Smooth muscle cell (in vitro differentiated cells): ENCODE data around the gene FOXO6. TPM values are rescaled to one million over a fixed set of nuclear protein-coding genes. Genes with fewer than 3 reads are reported as not detected.

Experiments used
- DNase-seq: peaks from one replicate; lab custom pipeline; 2025; ENCODE audit not compliant: unreplicated experiment; lab: John Stamatoyannopoulos, UW
- H2AFZ ChIP-seq: fragments of 200-600 bp; sonication (generic); 2 replicates; pipeline ENCODE4 v1.6.0; 2016; ENCODE audit warnings: antibody characterized with exemption, low read depth, mild to moderate bottlenecking
- H3F3A ChIP-seq: fragments of 200-600 bp; sonication (generic); 2 replicates; pipeline ENCODE4 v1.6.0; 2017; ENCODE audit warnings: antibody characterized with exemption, low read depth
- H3K27ac ChIP-seq: fragments of 200-600 bp; sonication (generic); 2 replicates; pipeline ENCODE4 v1.5.1; 2016; ENCODE audit warnings: low read depth, mild to moderate bottlenecking
- H3K27me3 ChIP-seq: fragments of 200-600 bp; sonication (generic); 2 replicates; pipeline ENCODE4 v1.6.1; 2016; ENCODE audit warnings: low read depth, mild to moderate bottlenecking
- H3K36me3 ChIP-seq: fragments of 200-600 bp; sonication (generic); 2 replicates; pipeline ENCODE4 v1.5.1; 2016; ENCODE audit warnings: low read depth
- H3K4me1 ChIP-seq: fragments of 200-600 bp; sonication (generic); 2 replicates; pipeline ENCODE4 v1.5.1; 2016; ENCODE audit warnings: low read depth
- H3K4me2 ChIP-seq: fragments of 200-600 bp; sonication (generic); 2 replicates; pipeline ENCODE4 v1.6.0; 2016; ENCODE audit warnings: mild to moderate bottlenecking
- H3K4me3 ChIP-seq: fragments of 200-600 bp; sonication (generic); 2 replicates; pipeline ENCODE4 v1.5.1; 2016; ENCODE audit warnings: mild to moderate bottlenecking
- H3K79me2 ChIP-seq: fragments of 200-600 bp; sonication (generic); 2 replicates; pipeline ENCODE4 v1.6.0; 2016; ENCODE audit warnings: low read depth, mild to moderate bottlenecking
- H3K9ac ChIP-seq: fragments of 200-600 bp; sonication (generic); 2 replicates; pipeline ENCODE4 v1.6.0; 2016; ENCODE audit warnings: low read depth
- H3K9me3 ChIP-seq: fragments of 200-600 bp; sonication (generic); replicated peaks from 2 replicates; pipeline ENCODE4 v1.5.1; 2016; ENCODE audit warnings: low read depth
- H4K20me1 ChIP-seq: fragments of 200-600 bp; sonication (generic); 2 replicates; pipeline ENCODE4 v1.6.0; 2016; ENCODE audit warnings: low read depth
- CTCF ChIP-seq: fragments of 200-600 bp; sonication (generic); IDR thresholded peaks from 2 replicates; pipeline ENCODE4 v1.5.1; 2017; ENCODE audit warnings: borderline replicate concordance, mild to moderate bottlenecking, antibody characterized with exemption; ENCODE audit not compliant: insufficient read depth, poor library complexity, severe bottlenecking
- WGBS: methylation state at CpG from one replicate; pipeline ENCODE4 v1.1.7; 2016; ENCODE audit warnings: low lambda C conversion rate; 5-methylcytosine and 5-hydroxymethylcytosine counted together
- polyA plus RNA-seq: library from polyadenylated mRNA; unstranded; fragments of >200 nt; fragmentation: Nextera tagmentation; extraction: Ambion mirVana; gene quantifications from 2 replicates; pipeline ENCODE4 v1.2.1, GENCODE V29; 2016
- total RNA-seq: library from RNA; depleted of rRNA; stranded (reverse); fragments of >200 nt; gene quantifications from 2 replicates; pipeline ENCODE4 v1.2.3, GENCODE V29; 2014

Gene FOXO6
- total and polyA plus RNA-seq, 2 experiments from 2014 or later: 0.85 to 1.7 TPM

DNA sequence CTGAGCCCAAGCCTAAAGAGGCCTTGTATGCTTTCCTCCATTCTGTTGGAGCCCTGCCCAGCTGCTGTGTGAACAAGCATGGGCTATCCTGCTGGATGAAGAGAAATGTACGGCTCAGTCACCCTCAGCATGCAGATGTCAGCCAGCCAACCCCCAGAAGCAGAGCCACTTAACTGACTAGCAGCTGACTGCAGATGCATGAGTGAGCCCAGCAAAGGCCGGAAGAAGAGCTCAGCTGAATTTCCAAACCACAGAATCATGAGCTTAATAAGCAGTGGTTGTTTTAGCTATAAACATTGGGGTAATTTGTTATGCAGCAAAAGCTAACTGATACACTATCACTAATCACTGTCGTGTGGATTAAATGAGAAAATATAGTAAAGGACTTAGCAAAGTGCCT lies 39.0 kb downstream of the FOXO6 start:
- no peak overlapping the region for H3K9ac ChIP-seq
- H3K27ac ChIP-seq: no peak overlapping the region
- WGBS: 85% methylated on average over 3 of the region's 3 CpGs
- H3K27me3 ChIP-seq: no peaks in the 10 kb centered on the region
- H3K4me2 ChIP-seq: no peak overlapping the region
- H2AFZ ChIP-seq: no peak overlapping the region
- DNase-seq: no peak
- no peak overlapping the region for H3K4me3 ChIP-seq
- no peaks in the 10 kb centered on the region for H3K36me3 ChIP-seq
- no peaks in the 10 kb centered on the region for H3F3A ChIP-seq
- H4K20me1 ChIP-seq: no peaks in the 10 kb centered on the region
- H3K9me3 ChIP-seq: no peaks in the 10 kb centered on the region
- no peaks in the 10 kb centered on the region for H3K79me2 ChIP-seq
- no peak for TF ChIP-seq CTCF
- H3K4me1 ChIP-seq: peaks cover 11% of the 10 kb centered on the region

DNA sequence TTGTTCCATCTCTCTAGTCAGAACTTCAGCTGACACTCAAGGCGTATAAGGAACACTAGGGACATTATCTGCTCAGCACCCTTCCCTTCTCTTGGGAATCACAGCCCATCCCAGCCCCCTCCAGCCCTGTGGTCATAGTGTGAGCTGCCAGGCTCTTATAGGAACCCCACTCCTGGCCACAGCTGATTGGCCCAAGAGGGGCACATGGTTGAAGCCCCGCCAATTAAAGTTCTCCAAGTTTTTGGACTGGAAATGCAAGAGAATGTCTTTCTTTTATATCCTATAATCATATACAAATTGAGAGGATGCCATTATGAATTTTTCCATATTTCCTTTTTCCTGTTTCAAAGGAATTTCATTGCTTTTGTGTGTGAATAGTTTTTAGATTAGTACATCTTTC lies 40.7 kb downstream of the FOXO6 start:
- Histone ChIP-seq H3F3A (no peaks in the 10 kb centered on the region), H3K79me2 (no peaks in the 10 kb centered on the region), H4K20me1 (no peaks in the 10 kb centered on the region), H3K36me3 (no peaks in the 10 kb centered on the region), H3K27ac (no peak overlapping the region), H3K27me3 (no peaks in the 10 kb centered on the region), H3K9ac (no peak overlapping the region), H3K4me3 (no peak overlapping the region), H3K4me2 (no peak overlapping the region), H2AFZ (no peak overlapping the region), H3K4me1 (peaks cover 5% of the 10 kb centered on the region), H3K9me3 (no peaks in the 10 kb centered on the region)
- DNase-seq: no peak
- no peak for TF ChIP-seq CTCF
- 95% methylated on average over 2 of the region's 2 CpGs for WGBS

DNA sequence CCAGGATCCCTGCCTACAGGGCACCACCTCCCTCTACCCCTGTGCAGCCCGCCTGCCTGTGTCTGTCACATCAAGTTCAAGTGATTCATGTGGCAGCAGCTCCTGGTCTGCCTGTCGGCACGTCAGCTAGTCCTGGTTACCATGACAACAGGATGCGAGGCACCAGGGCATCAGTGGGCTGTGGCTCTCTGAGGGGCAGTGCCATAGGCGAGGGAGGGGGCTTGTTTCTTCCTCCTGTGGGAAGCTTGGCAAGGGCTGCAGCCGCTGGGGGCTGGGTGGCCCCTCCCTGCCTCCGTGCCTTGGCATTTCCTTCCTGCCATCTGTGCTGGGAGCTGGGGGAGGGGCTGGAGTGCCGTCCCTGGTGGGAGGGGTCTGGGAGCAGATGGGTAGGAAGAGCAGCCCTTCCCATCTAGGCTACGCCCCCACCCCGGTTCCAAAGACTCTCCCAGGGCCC lies 43.1 kb downstream of the FOXO6 start:
- Histone ChIP-seq H3K27me3 (peaks cover 17% of the 10 kb centered on the region), H3F3A (no peaks in the 10 kb centered on the region), H3K36me3 (no peaks in the 10 kb centered on the region), H3K9ac (no peak overlapping the region), H2AFZ (no peak overlapping the region), H3K4me3 (no peak overlapping the region), H3K4me2 (no peak overlapping the region), H4K20me1 (no peaks in the 10 kb centered on the region), H3K9me3 (no peaks in the 10 kb centered on the region), H3K4me1 (peaks cover 5% of the 10 kb centered on the region), H3K79me2 (no peaks in the 10 kb centered on the region), H3K27ac (no peak overlapping the region)
- TF ChIP-seq CTCF: no peak
- 17% methylated on average over 10 of the region's 10 CpGs for WGBS
- DNase-seq: no peak

DNA sequence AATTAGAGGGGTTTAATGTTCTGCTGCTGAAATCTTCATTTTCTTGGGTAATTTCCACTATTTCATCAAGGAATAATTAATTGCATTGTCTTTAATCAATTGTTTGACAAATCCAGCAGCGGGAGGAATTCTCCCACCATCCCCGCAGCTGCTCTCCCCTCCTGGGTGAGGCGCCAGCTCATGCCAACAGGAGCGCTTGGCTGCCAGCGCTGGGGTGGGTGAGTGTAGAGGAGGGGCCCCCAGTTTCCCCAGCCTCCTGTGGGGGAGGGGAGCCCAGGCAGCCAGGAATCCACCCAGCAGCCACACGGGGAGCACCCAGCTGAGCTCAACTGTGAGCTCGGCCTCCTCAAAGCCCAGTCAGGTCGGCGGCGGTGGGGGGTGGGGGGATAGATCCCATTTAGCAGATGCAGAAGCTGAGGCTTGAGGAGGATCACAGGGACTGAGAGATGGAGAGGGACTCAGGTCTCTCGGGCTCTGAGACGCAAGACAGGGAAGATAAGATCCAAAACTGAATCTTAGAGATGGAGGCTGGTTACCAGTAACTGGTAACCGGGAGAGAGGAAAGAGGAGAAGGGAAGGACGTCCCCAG lies 46.5 kb downstream of the FOXO6 start:
- no peaks in the 10 kb centered on the region for H3K36me3 ChIP-seq
- 72% methylated on average over 14 of the region's 14 CpGs for WGBS
- no peaks in the 10 kb centered on the region for H3K79me2 ChIP-seq
- no peaks in the 10 kb centered on the region for H3K4me1 ChIP-seq
- no peak for DNase-seq
- no peaks in the 10 kb centered on the region for H3F3A ChIP-seq
- H3K4me3 ChIP-seq: no peak overlapping the region
- no peak overlapping the region for H3K9ac ChIP-seq
- no peak overlapping the region for H2AFZ ChIP-seq
- no peak overlapping the region for H3K4me2 ChIP-seq
- H3K27ac ChIP-seq: no peak overlapping the region
- H3K27me3 ChIP-seq: peaks cover 17% of the 10 kb centered on the region
- no peak for TF ChIP-seq CTCF
- no peaks in the 10 kb centered on the region for H3K9me3 ChIP-seq
- H4K20me1 ChIP-seq: no peaks in the 10 kb centered on the region
